GM23248 (cell line): ENCODE results near the gene AKAP13.

Experiments used
- EZH2 ChIP-seq: fragments of 200-600 bp; sonication (generic); IDR thresholded peaks from 2 replicates; pipeline ENCODE4 v1.6.1; 2018; ENCODE audit warnings: antibody characterized with exemption, mild to moderate bottlenecking; ENCODE audit not compliant: insufficient read depth, poor library complexity, severe bottlenecking
- EZH2phosphoT487 ChIP-seq: fragments of 200-600 bp; sonication (generic); IDR thresholded peaks from 2 replicates; pipeline ENCODE4 v1.6.1; 2018; ENCODE audit warnings: antibody characterized with exemption, moderate library complexity, mild to moderate bottlenecking, low read depth; ENCODE audit not compliant: insufficient read depth

- no peak for TF ChIP-seq EZH2
- TF ChIP-seq EZH2phosphoT487, result no peak
Measured at GRCh38 chr15:85545185-85545584, 164.8 kb downstream of the AKAP13 start.
